Measurements from ENCODE around the gene SMIM10L2A.
"Not testable (repeated sequence)": the region's sequence is repeated elsewhere in the genome, so short reads cannot be mapped to it uniquely, and the experiment has no call there.

SMIM10L2A gene

GRCh38 chrX:135461756-135462155, 40.0 kb downstream of the SMIM10L2A start:
- not testable (repeated sequence) for DNase-seq

- no peak for DNase-seq
Measured at GRCh38 chrX:135463937-135464336, 42.2 kb downstream of the SMIM10L2A start.

- no peak for DNase-seq
Measured at GRCh38 chrX:135476378-135476777, 54.6 kb downstream of the SMIM10L2A start.

GRCh38 chrX:135477576-135477975, 55.8 kb downstream of the SMIM10L2A start:
- DNase-seq, result peak; percentile 64
